OCI-LY3 (cell line): ENCODE results near the gene MRPL3.

Experiments
- H2AFZ ChIP-seq: fragments of 200-600, 300-600 bp; shearing (Covaris generic); 2 replicates; pipeline ENCODE4 v1.6.0; 2014; ENCODE audit warnings: antibody characterized with exemption, low read depth, low read length
- H3K27ac ChIP-seq: fragments of 200-600, 300-600 bp; sonication (generic); 2 replicates; pipeline ENCODE4 v1.5.1; 2014; ENCODE audit warnings: mild to moderate bottlenecking, low read length, moderate library complexity, mixed read lengths
- H3K27me3 ChIP-seq: fragments of 200-600, 300-600 bp; sonication (generic); 2 replicates; pipeline ENCODE4 v1.6.1; 2014; ENCODE audit warnings: low read depth, low read length, mixed read lengths
- H3K36me3 ChIP-seq: fragments of 200-600, 300-600 bp; sonication (generic); replicated peaks from 2 replicates; pipeline ENCODE3; 2014; ENCODE audit warnings: low read depth, low read length, mixed read lengths
- H3K4me1 ChIP-seq: fragments of 300-600, 200-600 bp; sonication (generic); 2 replicates; pipeline ENCODE4 v1.6.1; 2014; ENCODE audit warnings: low read length, mixed read lengths
- H3K4me2 ChIP-seq: fragments of 200-600, 300-600 bp; sonication (generic); 2 replicates; pipeline ENCODE4 v1.6.1; 2014; ENCODE audit warnings: low read length, mixed read lengths
- H3K4me3 ChIP-seq: fragments of 300-600, 200-600 bp; sonication (generic); 2 replicates; pipeline ENCODE4 v1.5.1; 2014; ENCODE audit warnings: antibody characterized with exemption, mild to moderate bottlenecking, low read length, moderate library complexity
- H3K79me2 ChIP-seq: fragments of 300-600, 200-600 bp; shearing (Covaris generic); 2 replicates; pipeline ENCODE4 v1.6.1; 2014; ENCODE audit warnings: mild to moderate bottlenecking, low read length, mixed read lengths
- H3K9ac ChIP-seq: fragments of 300-600, 200-600 bp; shearing (Covaris generic); 2 replicates; pipeline ENCODE4 v1.6.0; 2014; ENCODE audit warnings: mild to moderate bottlenecking, low read length, moderate library complexity
- H3K9me3 ChIP-seq: fragments of 200-600, 300-600 bp; shearing (Covaris generic); 2 replicates; pipeline ENCODE4 v1.6.1; 2014; ENCODE audit warnings: low read length, mixed read lengths; ENCODE audit not compliant: insufficient read depth
- H4K20me1 ChIP-seq: fragments of 200-600, 300-600 bp; sonication (generic); 2 replicates; pipeline ENCODE4 v1.6.1; 2016; ENCODE audit warnings: low read length, mixed read lengths; ENCODE audit not compliant: insufficient read depth
- EZH2phosphoT487 ChIP-seq: fragments of 200-600 bp; shearing (Covaris generic); IDR thresholded peaks from 2 replicates; pipeline ENCODE4 v1.6.1; 2018; ENCODE audit warnings: antibody characterized with exemption, mixed run types, low read depth
- TF ChIP-seq, protein P1 (sequence below): fragments of 200-600, 300-600 bp; sonication (generic); IDR thresholded peaks from 2 replicates; pipeline ENCODE4 v1.5.1; 2014; ENCODE audit warnings: antibody characterized with exemption, low read length, low read depth

The MRPL3 gene

DNA sequence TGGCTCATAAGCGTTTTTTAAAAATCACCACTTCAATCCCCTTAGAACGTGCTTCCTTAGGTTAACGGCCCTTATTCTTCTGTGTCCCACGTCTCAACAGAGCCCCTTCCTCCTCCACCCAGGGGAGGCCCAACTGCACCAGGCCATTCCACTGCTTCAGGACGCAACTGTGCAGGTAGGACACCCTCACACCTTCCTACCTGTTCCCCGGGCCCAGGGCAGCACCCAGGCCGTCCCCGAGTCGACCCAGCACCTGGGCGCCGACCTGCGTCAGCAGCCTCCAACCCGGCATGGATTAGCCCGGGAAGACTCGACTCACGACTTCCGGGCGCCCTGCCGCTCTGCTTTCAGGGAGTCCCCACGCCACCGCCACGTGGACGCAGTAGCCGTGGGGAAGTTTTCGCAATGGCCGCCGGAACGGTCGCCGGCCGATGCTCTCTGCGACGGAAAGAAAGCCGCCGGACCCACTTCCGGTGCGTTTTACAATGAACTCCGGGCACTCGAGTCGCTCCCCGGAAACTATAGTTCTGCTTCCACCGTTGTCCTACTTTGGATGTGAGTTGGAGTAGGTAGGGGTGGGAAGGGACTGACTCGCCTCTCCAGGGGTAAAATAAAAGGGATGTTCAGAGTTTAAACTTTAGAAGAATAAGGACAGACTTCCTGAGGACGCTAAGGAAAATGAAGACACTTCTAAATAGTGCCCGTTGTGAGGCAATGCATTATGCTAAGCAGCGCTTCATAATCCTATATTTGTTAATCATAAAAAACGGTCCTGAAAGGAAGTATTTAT, at the start of gene MRPL3:
MRPL3 (minus strand) TSS at position 442 of the 790 bp plus-strand sequence; CDS start at position 292, 150 bp downstream.
- Histone ChIP-seq H3K27ac (peak within 1 kb of the TSS; percentile 65), H3K27me3 (no peaks in the 10 kb centered on the region), H3K4me2 (peak within 1 kb of the TSS; percentile 98), H3K9ac (peak within 1 kb of the TSS; percentile 96), H3K4me1 (peaks cover 23% of the 10 kb centered on the region), H3K79me2 (peaks cover 49% of the 10 kb centered on the region), H3K36me3 (peaks cover 29% of the 10 kb centered on the region), H3K9me3 (no peaks in the 10 kb centered on the region), H4K20me1 (no peaks in the 10 kb centered on the region), H3K4me3 (peak within 1 kb of the TSS; percentile 97), H2AFZ (peak within 1 kb of the TSS; percentile 97)
- no peak for TF ChIP-seq EZH2phosphoT487
- TF ChIP-seq, protein P1, sequence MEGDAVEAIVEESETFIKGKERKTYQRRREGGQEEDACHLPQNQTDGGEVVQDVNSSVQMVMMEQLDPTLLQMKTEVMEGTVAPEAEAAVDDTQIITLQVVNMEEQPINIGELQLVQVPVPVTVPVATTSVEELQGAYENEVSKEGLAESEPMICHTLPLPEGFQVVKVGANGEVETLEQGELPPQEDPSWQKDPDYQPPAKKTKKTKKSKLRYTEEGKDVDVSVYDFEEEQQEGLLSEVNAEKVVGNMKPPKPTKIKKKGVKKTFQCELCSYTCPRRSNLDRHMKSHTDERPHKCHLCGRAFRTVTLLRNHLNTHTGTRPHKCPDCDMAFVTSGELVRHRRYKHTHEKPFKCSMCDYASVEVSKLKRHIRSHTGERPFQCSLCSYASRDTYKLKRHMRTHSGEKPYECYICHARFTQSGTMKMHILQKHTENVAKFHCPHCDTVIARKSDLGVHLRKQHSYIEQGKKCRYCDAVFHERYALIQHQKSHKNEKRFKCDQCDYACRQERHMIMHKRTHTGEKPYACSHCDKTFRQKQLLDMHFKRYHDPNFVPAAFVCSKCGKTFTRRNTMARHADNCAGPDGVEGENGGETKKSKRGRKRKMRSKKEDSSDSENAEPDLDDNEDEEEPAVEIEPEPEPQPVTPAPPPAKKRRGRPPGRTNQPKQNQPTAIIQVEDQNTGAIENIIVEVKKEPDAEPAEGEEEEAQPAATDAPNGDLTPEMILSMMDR: no peak

DNA sequence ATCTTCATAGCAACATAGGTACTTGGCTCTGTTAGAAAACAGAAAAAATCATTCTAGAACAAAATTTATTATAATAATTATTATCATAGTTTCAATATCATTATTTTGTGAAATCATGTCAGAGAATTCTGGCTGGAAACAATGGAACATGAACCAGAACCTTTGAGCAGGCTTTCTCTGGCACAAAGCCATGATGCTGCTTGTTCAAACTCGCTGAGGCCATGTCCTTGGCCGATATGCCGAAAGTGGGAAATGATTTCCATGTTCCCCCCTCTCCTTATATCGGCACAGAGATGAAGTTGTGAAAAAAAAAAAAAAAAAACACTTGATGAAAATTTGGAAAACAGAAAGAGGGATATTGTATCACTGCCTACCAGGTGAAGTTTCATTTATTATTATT, 49.0 kb upstream of the MRPL3 start:
- H3K9ac ChIP-seq: no peak overlapping the region
- H3K9me3 ChIP-seq: no peaks in the 10 kb centered on the region
- H2AFZ ChIP-seq: no peak overlapping the region

DNA sequence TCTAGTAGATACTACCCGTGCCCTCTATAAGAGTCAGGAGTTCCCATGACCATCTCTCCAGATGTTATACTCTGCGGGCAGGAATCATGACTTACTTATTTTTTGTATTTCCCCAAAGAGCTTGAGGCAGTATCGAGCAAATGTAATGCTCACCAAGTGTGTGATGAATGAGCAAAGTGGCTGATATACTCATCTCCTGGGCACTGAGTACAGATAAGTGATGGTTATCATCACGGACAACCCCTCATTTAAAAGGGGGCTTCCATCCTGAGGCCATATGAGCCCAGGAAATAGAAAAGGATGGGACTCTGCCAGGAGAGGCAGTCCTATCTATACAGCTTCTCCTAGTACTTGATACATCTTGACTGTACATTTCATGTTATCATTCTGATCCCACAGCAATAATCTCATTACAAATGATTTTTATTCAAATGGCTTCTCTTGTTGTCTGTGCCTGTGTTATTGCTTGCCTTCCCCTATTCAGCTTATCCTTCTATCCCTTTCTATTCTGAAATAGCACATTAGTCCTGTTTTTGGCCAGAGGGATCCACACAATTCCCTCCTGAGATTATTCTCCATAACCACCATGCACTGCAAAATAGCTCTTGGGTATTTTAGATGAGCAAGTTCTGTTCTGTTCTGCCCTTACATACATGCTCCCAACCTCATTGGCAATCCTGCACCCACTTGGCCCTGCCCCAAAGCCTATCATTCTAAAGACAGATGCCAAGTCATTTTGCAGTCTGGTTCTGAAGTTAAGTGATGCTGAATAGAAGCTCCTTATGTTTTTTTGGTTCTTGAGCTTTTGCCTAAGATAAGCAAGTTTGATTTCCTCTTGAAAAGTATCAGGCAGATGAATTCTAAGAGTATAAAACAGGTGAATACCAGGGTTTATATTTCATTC, 48.0 kb upstream of the MRPL3 start:
- TF ChIP-seq, protein P1: no peak
- TF ChIP-seq EZH2phosphoT487: no peak
- Histone ChIP-seq H3K4me1 (peaks cover 37% of the 10 kb centered on the region), H4K20me1 (no peaks in the 10 kb centered on the region), H3K9me3 (no peaks in the 10 kb centered on the region), H3K36me3 (no peaks in the 10 kb centered on the region), H2AFZ (no peak overlapping the region), H3K9ac (no peak overlapping the region), H3K27ac (no peak overlapping the region), H3K4me3 (no peak overlapping the region), H3K27me3 (no peaks in the 10 kb centered on the region), H3K79me2 (no peaks in the 10 kb centered on the region), H3K4me2 (no peak overlapping the region)

More for the DNA sequence above, 49.0 kb upstream of the MRPL3 start:
- no peak overlapping the region for H3K27ac ChIP-seq
- H3K36me3 ChIP-seq: no peaks in the 10 kb centered on the region
- no peaks in the 10 kb centered on the region for H3K79me2 ChIP-seq
- TF ChIP-seq, protein P1: no peak
- no peak for TF ChIP-seq EZH2phosphoT487
- peaks cover 37% of the 10 kb centered on the region for H3K4me1 ChIP-seq
- no peak overlapping the region for H3K4me2 ChIP-seq
- no peaks in the 10 kb centered on the region for H4K20me1 ChIP-seq
- H3K27me3 ChIP-seq: no peaks in the 10 kb centered on the region
- H3K4me3 ChIP-seq: no peak overlapping the region

DNA sequence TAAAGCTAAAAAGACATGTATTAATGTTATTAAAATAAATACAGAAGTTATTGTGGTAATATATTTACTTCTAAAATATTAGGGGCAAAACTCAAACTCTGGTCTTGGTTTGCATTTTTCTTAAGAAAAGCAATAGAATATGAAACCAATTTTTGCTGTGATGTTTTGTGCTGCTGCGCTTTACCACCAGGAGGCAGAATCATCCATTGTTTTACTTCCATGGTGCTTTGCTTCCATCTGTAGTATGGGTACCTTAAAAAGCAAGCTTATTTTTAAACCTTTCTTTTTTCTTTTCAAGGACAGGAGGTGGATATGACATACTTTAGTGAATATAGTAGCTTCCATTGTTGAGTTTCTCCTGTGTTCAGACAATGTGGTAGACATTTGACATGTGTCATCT, 46.6 kb upstream of the MRPL3 start:
- H3K36me3 ChIP-seq: no peaks in the 10 kb centered on the region
- no peak overlapping the region for H3K27ac ChIP-seq
- H3K9me3 ChIP-seq: no peaks in the 10 kb centered on the region
- H2AFZ ChIP-seq: no peak overlapping the region
- H4K20me1 ChIP-seq: no peaks in the 10 kb centered on the region
- H3K9ac ChIP-seq: no peak overlapping the region
- H3K4me1 ChIP-seq: peaks cover 35% of the 10 kb centered on the region
- H3K27me3 ChIP-seq: no peaks in the 10 kb centered on the region
- no peaks in the 10 kb centered on the region for H3K79me2 ChIP-seq
- H3K4me2 ChIP-seq: no peak overlapping the region
- H3K4me3 ChIP-seq: no peak overlapping the region
- no peak for TF ChIP-seq EZH2phosphoT487
- TF ChIP-seq, protein P1: peak; percentile 91
